Measurements from ENCODE around the gene MRGPRE.

MRGPRE gene

GRCh38 chr11:3225159-3225758 is 7.0 kb downstream of the MRGPRE start:
- H3K4me3 ChIP-seq (ENCODE audit: low read length) = no peak overlapping the region
- no peaks in the 10 kb centered on the region for H3K79me2 ChIP-seq (ENCODE audit: low read length)
- no peaks in the 10 kb centered on the region for H3K9me2 ChIP-seq (replicated peaks; ENCODE audit: insufficient read depth, low read length)
- no peaks in the 10 kb centered on the region for H3K36me3 ChIP-seq (replicated peaks; ENCODE audit: insufficient read depth, low read length)
- H2AFZ ChIP-seq (ENCODE audit: low read length) = no peak overlapping the region
- no peaks in the 10 kb centered on the region; the same call in 1 of the 2 replicates for H3K27me3 ChIP-seq (replicated peaks; ENCODE audit: insufficient read depth, low read length)
- TF ChIP-seq CTCF (IDR thresholded peaks at IDR 0.05; ENCODE audit: low read length) = no peak
- TF ChIP-seq EZH2 (optimal IDR thresholded peaks at IDR 0.05; ENCODE audit: low read depth, low read length) = no peak
- TF ChIP-seq EZH2phosphoT487 (IDR thresholded peaks at IDR 0.05; ENCODE audit: low read length) = no peak
- H3F3A ChIP-seq (ENCODE audit: insufficient read depth, low read length) = peaks cover 14% of the 10 kb centered on the region
- H3K9ac ChIP-seq (ENCODE audit: low read length) = no peak overlapping the region
- no peak overlapping the region for H3K4me2 ChIP-seq (ENCODE audit: low read depth, low read length)
- DNase-seq = no peak
- no peaks in the 10 kb centered on the region for H4K20me1 ChIP-seq (ENCODE audit: insufficient read depth, low read length)
- H3K27ac ChIP-seq (ENCODE audit: low read length) = no peak overlapping the region
- H3K4me1 ChIP-seq (ENCODE audit: low read length) = peaks cover 21% of the 10 kb centered on the region
- no peaks in the 10 kb centered on the region for H3K9me3 ChIP-seq (replicated peaks; ENCODE audit: insufficient read depth, low read length)

- Histone ChIP-seq H3K27ac (ENCODE audit: low read length) (no peak overlapping the region), H3K9me3 (replicated peaks; ENCODE audit: insufficient read depth, low read length) (no peaks in the 10 kb centered on the region), H3K27me3 (replicated peaks; ENCODE audit: insufficient read depth, low read length) (no peaks in the 10 kb centered on the region; the same call in 1 of the 2 replicates), H3K9me2 (replicated peaks; ENCODE audit: insufficient read depth, low read length) (no peaks in the 10 kb centered on the region), H3F3A (ENCODE audit: insufficient read depth, low read length) (peaks cover 14% of the 10 kb centered on the region), H3K36me3 (replicated peaks; ENCODE audit: insufficient read depth, low read length) (no peaks in the 10 kb centered on the region), H3K4me1 (ENCODE audit: low read length) (peaks cover 21% of the 10 kb centered on the region), H3K9ac (ENCODE audit: low read length) (no peak overlapping the region), H3K4me3 (ENCODE audit: low read length) (no peak overlapping the region), H4K20me1 (ENCODE audit: insufficient read depth, low read length) (no peaks in the 10 kb centered on the region), H3K79me2 (ENCODE audit: low read length) (no peaks in the 10 kb centered on the region), H2AFZ (ENCODE audit: low read length) (no peak overlapping the region), H3K4me2 (ENCODE audit: low read depth, low read length) (no peak overlapping the region)
- TF ChIP-seq EZH2 (optimal IDR thresholded peaks at IDR 0.05; ENCODE audit: low read depth, low read length) (no peak), CTCF (IDR thresholded peaks at IDR 0.05; ENCODE audit: low read length) (no peak), EZH2phosphoT487 (IDR thresholded peaks at IDR 0.05; ENCODE audit: low read length) (no peak)
- no peak for DNase-seq
Measured at GRCh38 chr11:3224401-3225057, 7.7 kb downstream of the MRGPRE start.

- Histone ChIP-seq H3K9ac (ENCODE audit: low read length) (no peak overlapping the region), H3K4me3 (ENCODE audit: low read length) (no peak overlapping the region), H2AFZ (ENCODE audit: low read length) (peak overlapping the region; percentile 64; the same call in 1 of the 2 replicates)
Measured at GRCh38 chr11:3223932-3224381, 8.3 kb downstream of the MRGPRE start.

More at GRCh38 chr11:3223932-3224381, 8.3 kb downstream of the MRGPRE start:
- no peaks in the 10 kb centered on the region for H3K9me2 ChIP-seq (replicated peaks; ENCODE audit: insufficient read depth, low read length)
- peak overlapping the region; percentile 76; the same call in 1 of the 2 replicates for H3K4me2 ChIP-seq (ENCODE audit: low read depth, low read length)
- no peak for DNase-seq
- no peaks in the 10 kb centered on the region for H3K79me2 ChIP-seq (ENCODE audit: low read length)
- no peaks in the 10 kb centered on the region; the same call in none of the 2 replicates for H3K27me3 ChIP-seq (replicated peaks; ENCODE audit: insufficient read depth, low read length)
- no peaks in the 10 kb centered on the region for H3K36me3 ChIP-seq (replicated peaks; ENCODE audit: insufficient read depth, low read length)
- H3F3A ChIP-seq (ENCODE audit: insufficient read depth, low read length) = peaks cover 14% of the 10 kb centered on the region
- H3K4me1 ChIP-seq (ENCODE audit: low read length) = peaks cover 21% of the 10 kb centered on the region
- peak overlapping the region; percentile 87; the same call in 1 of the 2 replicates for H3K27ac ChIP-seq (ENCODE audit: low read length)
- TF ChIP-seq EZH2 (optimal IDR thresholded peaks at IDR 0.05; ENCODE audit: low read depth, low read length) (no peak), CTCF (IDR thresholded peaks at IDR 0.05; ENCODE audit: low read length) (no peak), EZH2phosphoT487 (IDR thresholded peaks at IDR 0.05; ENCODE audit: low read length) (no peak)
- H3K9me3 ChIP-seq (replicated peaks; ENCODE audit: insufficient read depth, low read length) = no peaks in the 10 kb centered on the region
- no peaks in the 10 kb centered on the region for H4K20me1 ChIP-seq (ENCODE audit: insufficient read depth, low read length)
